ENCODE measurements around the gene GFRA4. TPM values are rescaled to one million over a fixed set of nuclear protein-coding genes. Genes with fewer than 3 reads are reported as not detected.

Gene GFRA4
- polyA plus RNA-seq, 4 donors = 0.16 to 0.24 TPM; not detected in 2

DNA sequence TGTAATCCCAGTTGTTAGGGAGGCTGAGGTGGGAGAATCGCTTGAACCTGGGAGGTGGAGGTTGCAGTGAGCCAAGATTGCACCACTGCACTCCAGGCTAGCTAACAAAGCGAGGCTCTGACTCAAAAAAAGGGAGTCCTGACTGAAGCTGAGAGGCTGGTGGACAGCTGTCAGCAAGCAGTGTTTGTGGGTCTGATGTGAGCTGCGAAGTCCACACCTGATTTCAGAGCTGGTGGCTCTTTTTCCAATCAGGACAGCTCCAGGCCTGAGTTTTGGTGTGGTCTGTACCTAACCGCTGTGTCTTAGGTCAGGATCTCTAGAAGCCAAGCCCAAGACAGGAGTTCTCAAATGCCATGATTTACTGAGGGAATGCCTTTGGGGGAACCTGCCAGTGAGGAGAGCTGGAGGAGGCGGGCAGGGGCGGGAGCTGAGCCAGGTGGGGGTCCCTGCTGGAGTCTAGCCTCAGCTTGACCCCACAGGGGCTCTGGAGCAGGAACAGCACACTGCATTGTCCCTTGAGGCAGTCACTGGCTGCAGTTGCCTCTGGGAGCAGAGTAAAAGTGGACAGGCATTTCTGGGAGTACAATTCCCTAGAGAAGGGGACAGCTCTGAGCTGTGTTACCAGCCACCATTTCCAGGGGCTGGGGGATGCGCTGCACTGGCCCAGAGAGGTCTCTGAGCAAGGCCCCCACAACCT is 5.0 kb downstream of the GFRA4 start:
- DNase-seq (ENCODE audit: low read depth in 4 of 4, low spot score in 3 of 4) = no peak

DNA sequence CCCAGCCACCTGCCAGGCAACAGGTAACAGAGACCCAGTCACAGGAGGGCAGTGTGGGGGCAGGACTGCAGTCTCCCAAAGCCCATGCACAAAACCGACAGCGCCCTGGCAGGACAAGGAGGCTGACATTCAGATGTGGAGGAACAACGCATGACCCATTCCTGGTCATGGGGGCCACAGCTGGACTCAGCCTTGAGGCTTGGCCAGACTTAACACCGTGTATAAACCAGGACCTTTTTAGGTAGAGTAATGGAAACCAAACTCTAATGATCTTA is 8.1 kb downstream of the GFRA4 start:
- DNase-seq (ENCODE audit: low read depth in 4 of 4, low spot score in 3 of 4) = no peak

DNA sequence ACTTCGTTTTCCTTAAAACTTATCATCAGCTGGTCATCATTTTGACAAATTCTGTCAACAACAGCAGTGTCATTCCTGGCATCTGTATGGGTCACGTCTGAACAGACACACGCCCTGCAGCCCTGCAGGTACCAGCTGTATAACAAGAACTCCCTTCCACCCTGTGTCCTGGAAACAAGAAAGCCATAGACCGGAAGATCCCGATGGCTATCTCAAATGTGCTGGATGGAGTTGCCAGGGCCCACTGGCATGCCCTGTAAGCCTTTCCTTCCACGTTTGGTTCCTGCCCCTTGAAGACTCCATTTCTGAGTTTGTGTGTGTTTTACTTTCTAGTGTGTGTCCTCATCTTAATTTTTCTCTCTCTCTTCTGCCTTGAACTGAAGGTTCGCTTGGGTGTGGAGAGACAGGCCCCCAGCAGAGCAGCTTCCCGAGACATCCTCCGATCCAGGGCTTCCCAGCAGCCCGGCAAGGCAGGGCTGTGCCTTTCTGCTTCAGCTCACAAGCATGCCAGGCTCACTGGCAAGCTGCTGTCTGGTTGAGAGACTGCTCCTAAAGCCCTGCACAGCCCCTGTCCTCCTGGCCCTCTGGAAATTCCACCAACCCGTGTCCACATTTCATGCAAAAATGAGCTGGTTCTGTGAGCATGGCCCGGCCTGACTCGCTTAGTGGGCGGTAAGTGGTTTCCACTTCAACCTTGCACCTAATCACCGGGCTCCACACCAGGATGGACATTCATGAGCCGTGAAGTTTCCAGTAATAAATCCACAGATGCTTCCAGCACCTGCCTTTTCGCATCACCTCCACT is 8.7 kb downstream of the GFRA4 start:
- DNase-seq (ENCODE audit: low read depth in 4 of 4, low spot score in 3 of 4) = peak in 1 of 4 donors; percentile 41

DNA sequence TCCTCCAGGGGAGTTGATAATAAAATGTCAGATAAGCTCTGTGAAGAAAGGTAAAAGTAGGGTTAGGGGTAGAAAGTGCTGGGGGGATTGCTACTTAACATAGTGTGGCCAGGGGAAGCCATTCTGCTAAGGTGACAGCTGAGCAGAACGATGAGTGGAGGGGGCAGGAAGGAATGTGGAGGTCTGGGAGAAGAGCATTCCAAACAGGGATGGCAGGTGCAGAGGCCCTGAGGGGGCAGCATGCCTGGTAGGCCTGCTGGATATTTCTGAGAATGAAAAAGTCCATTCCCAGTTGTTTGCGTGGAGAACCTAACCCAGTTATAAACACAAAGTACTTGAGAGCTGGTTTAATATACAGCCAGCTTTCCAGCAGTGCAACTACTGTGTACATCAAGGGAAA is 9.3 kb downstream of the GFRA4 start:
- DNase-seq (ENCODE audit: low read depth in 4 of 4, low spot score in 3 of 4) = no peak

DNA sequence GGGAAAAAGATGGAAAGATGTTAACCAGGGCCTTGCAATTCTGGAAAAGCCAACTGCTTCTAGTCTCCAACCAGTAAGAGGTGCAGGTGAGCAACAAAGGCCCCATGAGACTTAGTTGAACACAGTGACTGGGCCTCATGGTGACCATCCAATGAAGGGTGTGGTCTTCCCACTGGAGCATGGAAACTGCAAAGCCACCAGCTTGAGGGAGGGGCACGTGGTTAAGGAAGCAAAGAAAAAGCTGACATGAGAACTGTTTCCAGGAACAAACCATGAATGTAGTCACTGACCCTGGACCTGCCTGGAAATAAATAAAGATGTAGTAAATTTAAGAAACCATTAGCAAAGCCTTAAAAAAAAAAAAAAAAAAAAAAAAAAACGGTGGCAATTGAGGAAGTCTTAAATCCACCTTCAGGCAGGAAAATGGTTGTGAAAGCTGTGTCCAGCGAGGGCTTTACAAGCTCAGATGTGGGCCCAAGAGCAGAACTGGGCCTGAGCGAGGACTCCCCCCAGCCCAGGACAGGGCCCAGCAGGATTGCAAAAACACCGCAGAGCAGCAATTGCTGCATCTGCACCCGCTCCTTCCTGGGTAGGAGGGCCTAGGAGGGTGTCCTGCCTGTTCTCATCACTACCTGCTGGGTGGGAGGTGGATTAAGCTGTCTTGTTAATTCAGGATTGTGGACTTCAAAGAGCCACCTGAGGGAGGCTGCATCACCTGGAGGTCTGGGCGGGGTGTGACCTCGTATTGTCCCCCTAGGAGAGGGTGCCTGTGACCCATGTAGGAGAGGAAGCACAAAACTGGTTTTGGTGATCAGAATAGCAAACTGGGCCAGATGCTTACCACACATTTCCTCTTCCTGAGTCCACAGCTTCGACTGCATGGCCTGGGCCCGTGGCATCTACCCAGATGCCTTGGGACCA is 10.3 kb downstream of the GFRA4 start:
- peak in 1 of 4 donors; percentile 27 for DNase-seq (ENCODE audit: low read depth in 4 of 4, low spot score in 3 of 4)

DNA sequence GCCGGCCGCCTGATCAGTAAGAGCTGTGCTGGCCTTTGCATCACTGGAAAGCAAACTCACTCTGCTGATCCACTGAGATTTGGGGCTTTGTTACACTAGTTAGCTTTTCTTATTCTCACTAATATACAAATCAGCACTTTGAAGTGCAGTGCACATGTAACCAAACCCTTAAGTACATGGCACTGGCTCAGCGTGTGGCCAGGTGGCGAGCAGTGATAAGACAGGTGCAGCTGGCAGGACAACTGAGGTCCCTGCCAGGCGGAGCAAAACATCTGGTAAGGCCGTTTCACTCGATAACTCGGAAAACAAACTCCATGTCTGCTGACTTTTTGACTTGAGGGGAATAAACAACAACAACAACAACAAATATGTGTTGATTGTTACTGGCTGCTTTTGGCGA is 11.0 kb downstream of the GFRA4 start:
- DNase-seq (ENCODE audit: low read depth in 4 of 4, low spot score in 3 of 4) = no peak

DNA sequence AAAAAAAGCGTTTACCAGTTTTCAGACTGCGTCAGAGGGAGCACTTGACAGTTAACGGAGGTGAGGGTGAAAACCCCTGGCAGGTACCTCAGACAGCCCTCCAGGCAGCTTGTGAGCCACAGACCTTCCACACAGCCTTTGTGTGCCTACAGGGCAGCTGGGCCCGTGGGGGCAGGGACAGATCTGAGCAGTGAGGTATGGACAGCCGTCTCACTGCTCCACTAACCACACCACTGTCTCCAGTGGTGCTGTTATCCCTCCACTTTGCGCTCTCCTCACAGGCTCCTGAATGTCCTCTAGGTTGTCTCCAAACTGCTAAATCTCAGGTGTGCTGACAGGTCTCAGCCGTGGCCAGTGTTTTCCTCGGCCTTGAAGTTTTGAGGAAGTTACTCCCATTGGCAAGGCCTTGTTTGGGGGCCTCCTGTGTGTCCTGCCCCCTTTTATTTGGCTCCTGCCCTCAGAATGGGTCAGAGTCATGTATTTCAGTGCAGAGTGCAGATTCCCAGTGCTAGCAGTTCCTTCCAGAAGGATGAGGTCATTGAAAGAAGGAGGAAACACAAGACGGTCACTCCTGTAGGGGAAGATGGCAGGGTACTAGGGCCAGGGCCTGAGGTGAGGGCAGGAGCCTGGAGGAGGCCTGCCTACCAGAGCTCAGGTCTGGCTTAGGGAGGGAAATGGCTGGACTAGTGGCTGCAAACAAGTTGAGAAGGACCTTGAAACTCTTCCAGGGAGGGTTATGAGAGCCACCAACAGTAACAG is 11.8 kb downstream of the GFRA4 start:
- DNase-seq (ENCODE audit: low read depth in 4 of 4, low spot score in 3 of 4) = no peak

DNA sequence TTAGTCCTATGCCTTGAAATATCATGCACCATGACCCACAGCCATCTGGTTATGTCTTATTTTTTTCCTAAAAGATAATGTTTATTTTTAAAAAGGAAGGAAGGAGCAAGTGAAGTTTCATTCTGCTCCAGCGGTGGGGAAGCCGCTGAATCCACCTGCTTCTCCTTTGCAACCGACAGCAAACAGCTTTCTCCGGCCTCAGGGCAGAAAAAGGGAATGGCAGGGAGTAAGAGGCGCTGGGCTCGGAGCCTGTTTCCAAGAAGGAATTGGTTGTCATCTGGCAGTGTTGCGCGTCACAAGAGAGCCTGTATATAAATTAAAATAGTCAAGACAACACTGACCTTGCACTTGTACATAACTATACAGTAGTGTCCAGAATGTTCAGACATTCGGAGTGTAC is 14.2 kb downstream of the GFRA4 start:
- no peak for DNase-seq (ENCODE audit: low read depth in 4 of 4, low spot score in 3 of 4)

DNA sequence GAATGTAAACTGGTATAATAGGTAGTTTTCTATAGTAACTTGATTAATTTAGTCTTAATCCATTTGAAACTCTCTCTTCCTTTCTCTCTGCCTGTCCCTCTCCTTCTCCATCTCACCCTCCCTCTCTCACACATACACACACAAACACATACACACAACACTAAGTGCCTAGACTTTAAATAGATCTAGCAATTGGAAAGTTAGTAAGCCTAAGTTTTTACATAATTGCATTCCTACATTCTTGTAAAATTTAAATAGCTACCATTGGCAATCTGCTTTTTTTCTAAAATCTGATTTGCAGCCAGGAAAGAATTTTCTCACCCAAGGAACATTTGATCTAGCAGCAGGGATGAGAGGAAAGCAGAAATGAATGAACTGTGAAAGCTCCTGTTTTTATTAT is 15.7 kb downstream of the GFRA4 start:
- DNase-seq (ENCODE audit: low read depth in 4 of 4, low spot score in 3 of 4) = no peak

DNA sequence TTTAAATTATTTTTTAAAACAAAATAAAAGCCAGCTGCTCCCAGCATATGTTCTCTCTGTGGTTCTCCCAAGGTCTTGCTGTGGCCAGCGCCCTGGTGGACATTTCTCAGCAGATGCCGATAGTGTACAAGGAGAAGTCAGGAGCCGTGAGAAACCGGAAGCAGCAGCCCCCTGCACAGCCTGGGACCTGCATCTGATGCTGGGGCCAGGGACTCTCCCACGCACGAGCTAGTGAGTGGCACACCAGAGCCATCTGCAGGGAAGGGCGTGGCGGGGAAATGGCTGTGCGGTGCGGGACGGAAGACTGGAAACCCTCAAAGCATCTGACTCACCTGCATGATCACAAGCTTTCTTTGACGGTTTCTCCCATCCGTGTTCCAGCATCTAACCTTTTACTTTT is 16.5 kb downstream of the GFRA4 start:
- no peak for DNase-seq (ENCODE audit: low read depth in 4 of 4, low spot score in 3 of 4)

DNA sequence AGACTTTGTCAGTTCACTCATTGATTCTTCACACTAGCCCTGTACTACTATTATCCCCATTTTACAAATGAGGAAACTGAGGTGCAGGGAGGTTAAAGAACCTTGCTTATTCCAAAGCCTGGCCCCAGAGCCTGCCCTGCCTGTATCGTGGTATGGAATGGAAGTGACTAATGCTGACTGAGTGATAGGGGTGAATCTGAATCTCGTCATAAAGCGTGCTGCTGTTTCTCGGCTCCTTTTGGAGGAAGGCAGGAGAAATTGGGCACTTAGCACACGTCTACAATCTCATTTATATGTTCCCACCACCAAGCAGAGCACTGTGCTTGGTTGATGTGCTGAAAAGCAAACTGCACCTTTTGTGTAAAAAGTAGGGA is 17.1 kb downstream of the GFRA4 start:
- no peak for DNase-seq (ENCODE audit: low read depth in 4 of 4, low spot score in 3 of 4)

DNA sequence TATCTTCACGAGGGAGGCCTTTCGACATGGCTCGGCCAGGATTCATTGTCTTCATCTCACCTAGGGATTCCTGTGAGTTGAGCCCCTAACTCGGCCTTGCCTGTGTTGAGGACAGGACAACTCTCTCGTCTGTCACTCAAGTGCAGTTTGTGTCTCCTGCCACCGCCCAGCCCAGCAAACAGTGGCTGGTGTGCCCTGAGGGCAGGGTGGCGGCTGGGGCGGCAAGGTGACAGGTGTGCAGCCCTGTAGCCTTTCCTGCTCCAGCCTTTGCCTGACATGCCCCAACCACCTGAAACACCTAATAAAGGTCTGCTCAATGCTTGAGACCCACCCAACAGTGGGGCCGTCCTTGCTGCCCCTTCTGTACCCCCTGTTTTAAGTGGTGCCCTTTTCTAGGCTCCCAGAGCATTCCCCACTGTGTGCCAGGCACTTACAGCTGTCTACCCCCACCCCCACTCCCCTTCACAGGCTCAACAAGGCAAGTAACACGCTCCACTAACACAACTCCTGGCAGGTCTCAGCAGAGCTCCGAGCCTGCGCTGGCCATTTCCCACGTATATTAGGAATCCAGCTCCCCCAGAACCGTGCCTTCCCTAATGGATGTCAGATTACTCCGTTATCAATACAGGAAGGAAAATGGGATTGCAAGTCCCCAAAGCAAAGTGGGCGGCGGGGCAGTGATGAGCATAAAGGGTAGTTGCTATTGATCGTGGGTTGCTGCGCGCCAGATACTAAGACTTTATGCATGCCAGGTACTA is 17.7 kb downstream of the GFRA4 start:
- no peak for DNase-seq (ENCODE audit: low read depth in 4 of 4, low spot score in 3 of 4)

DNA sequence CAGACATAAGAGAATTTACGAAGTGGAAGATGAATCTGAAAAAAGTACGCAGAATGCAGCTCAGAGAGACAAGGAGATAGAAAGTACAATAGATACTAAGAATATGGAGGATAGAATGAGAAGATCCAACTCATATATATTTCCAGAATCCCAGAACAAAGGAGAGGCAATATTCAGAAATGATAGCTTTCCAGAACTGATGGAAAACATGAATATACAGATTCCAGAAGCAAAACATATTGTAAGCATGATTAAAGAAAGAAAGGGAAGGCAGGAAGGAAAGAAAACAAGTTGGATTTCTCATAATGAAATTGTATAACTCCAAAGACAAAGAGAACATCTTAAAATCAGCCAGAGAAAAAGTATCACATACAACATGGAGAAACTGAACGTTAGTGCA is 22.9 kb downstream of the GFRA4 start:
- DNase-seq (ENCODE audit: low read depth in 4 of 4, low spot score in 3 of 4) = no peak

DNA sequence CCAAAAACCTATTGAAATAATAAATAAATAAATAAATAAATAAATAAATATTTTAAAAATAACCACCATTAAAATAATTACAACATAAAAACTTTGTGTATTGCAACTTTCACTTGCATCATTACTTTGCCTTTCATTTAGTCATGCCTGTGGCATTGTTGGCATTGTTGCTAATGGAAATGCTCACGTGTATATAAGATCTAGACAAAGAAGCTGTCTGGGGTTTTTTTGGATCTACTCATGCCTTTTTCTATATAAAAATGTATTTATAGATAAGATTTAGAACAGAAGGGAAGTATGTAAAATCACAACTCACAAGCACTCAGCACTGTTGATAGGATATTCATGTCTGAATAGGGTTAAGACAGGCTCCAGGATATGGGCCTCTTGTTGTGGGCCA is 27.9 kb downstream of the GFRA4 start:
- DNase-seq (ENCODE audit: low read depth in 4 of 4, low spot score in 3 of 4) = no peak

DNA sequence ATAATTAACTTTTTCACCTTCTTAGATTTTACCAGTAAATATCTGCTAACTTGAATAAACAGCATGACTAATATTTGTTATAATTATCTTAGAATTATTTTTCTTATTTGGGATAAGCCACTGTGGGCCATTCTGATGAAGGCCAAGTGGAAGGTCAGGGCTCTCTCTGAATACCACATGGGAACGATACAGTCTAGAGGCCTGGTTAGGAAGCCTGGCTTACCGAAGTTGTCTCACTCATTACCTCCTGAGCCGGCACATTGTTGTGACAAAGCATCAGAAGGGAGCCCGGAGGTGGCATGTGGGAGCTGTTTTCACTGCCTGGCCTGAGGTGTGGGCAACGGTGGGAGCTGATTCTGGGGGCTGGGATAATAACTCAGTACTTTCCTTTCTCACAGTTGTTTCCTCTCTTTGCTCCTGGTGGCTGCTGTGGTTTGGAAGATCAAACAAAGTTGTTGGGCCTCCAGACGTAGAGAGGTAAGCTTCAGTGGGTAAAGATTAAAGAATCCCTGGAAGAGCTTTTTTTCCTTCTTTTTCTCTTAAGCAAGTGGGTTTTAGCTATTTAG is 29.2 kb downstream of the GFRA4 start:
- no peak for DNase-seq (ENCODE audit: low read depth in 4 of 4, low spot score in 3 of 4)

DNA sequence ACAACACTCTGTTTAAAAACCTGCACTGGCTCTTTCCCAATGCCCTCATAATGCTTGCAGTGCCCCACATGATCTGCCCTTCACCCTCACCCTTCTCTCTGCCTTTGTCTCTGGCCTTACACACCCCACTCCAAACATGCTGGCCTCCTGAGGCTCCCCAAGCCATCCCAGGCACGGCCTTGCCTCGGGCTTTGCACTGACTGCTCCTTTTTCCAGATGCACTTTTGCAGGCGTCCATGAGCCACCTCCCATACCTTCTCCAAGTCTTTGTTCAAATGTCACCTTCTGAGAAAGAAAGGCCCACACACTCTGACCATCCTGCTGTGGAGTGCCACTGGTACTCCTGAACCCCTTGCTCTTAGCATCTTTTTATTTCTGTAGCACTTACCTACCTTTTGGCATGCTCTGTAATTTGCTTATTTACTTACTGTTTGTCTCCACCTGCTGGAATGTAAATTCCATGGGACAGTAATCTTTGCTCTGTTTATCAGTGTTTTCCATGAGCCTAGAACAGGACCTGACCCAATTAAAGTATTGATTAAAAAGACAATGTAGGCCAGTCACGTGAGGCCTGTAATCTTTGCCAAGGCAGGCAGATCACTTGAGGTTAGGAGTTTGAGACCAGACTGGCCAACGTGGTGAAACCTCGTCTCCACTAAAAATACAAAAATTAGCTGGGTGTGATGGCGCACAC is 30.7 kb downstream of the GFRA4 start:
- DNase-seq (ENCODE audit: low read depth in 4 of 4, low spot score in 3 of 4) = no peak

DNA sequence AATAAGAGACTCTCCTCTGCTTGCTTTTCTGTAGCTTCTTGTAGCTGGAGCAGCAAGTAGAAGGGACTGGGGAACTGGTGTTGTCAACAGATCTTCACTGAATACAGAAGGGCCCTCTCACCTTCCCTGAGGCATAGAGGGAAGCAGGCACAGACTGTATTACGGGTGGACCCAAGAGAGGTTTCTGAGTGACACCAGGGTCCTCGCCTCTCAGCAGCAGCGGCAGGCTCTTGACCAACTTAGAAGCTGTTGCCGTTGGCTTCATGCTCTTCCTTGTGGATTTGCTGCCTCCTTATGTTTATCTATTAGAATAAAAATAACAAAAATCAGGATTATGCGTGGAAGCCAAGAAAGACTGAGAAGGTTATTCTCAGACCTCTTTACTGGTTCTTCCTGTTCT is 31.7 kb downstream of the GFRA4 start:
- DNase-seq (ENCODE audit: low read depth in 4 of 4, low spot score in 3 of 4) = no peak

DNA sequence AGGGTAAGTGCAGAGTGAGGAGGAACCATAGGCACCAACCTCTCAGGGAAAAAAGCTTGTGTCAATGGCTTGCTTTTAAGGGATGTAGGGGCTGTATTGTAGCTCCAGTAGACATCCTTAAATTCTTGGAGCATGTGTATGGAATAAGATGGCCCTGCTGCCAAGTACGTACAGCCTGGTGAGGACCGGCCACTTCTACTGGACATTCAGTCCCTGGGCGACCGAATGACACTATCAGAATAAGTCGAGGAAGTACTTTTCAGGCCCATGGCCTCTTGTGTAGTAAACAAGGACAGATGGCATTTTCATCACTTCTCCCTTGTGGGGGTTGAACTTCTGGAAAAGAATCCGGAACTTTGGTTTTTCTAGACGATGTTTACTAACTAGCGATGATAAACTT is 32.8 kb downstream of the GFRA4 start:
- no peak for DNase-seq (ENCODE audit: low read depth in 4 of 4, low spot score in 3 of 4)

DNA sequence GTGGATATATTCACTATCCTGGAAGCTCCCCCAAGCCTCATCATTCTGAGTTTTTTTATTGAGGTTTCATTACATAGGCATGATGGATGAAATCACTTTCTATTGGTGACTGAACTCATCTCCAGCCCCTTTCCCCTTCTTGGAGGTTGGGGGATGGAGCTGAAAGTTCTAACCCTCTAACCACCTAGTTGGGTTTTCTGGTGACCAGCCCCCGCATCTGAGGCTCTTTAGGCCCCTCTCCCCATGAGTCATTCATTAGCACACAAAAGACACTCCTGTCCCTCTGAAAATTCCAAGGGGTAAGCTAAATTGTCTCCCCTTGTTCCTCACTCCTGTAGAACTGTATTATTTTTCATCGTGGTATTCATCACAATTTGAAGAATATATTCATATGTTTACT is 33.3 kb downstream of the GFRA4 start:
- no peak for DNase-seq (ENCODE audit: low read depth in 4 of 4, low spot score in 3 of 4)
